Fibroblast of the aortic adventitia (primary cell): ENCODE data around the gene NLRC5. TPM values are rescaled to one million over a fixed set of nuclear protein-coding genes. Genes with fewer than 3 reads are reported as not detected.
A peak's percentile ranks its signal among the peaks of the same experiment; 100 is the strongest.
"Not testable (repeated sequence)": the region's sequence is repeated elsewhere in the genome, so short reads cannot be mapped to it uniquely, and the experiment has no call there.

Source experiments
- DNase-seq: peaks from one replicate; pipeline ENCODE4 v3.0.0-alpha.2; 2010; ENCODE audit warnings: low read depth
- H3K4me3 ChIP-seq: 2 replicates; pipeline ENCODE4 v1.5.1; 2011; ENCODE audit warnings: low read depth, mild to moderate bottlenecking, control low read depth, low read length, moderate library complexity
- CTCF ChIP-seq: IDR thresholded peaks from 2 replicates; pipeline ENCODE4 v1.5.1; 2011; ENCODE audit warnings: mild to moderate bottlenecking, low read length, control low read depth, inconsistent platforms; ENCODE audit not compliant: insufficient read depth
- total RNA-seq: library from RNA; depleted of rRNA; stranded (reverse); fragments of >200 nt; gene quantifications from 2 replicates; pipeline ENCODE4 v1.2.3, GENCODE V29; 2012; ENCODE audit warnings: low replicate concordance

Gene NLRC5
- total RNA-seq, 1 donor: 31.0 TPM

GRCh38 chr16:57108432-57108831 lies 119.1 kb downstream of the NLRC5 start:
- DNase-seq: no peak
- H3K4me3 ChIP-seq: no peak overlapping the region
- no peak for TF ChIP-seq CTCF

GRCh38 chr16:57109259-57110105 lies 120.1 kb downstream of the NLRC5 start:
- DNase-seq, H3K4me3 ChIP-seq: not testable (repeated sequence)

- DNase-seq: no peak
- no peak for TF ChIP-seq CTCF
- H3K4me3 ChIP-seq: no peak overlapping the region
These were observed 121.6 kb downstream of the NLRC5 start for GRCh38 chr16:57110937-57111336.

- no peak for TF ChIP-seq CTCF
- no peak overlapping the region for H3K4me3 ChIP-seq
- DNase-seq: no peak
These were observed 122.1 kb downstream of the NLRC5 start for GRCh38 chr16:57111420-57111819.

GRCh38 chr16:57112403-57113041 lies 123.2 kb downstream of the NLRC5 start:
- no peak overlapping the region for H3K4me3 ChIP-seq
- DNase-seq: no peak
- TF ChIP-seq CTCF: no peak

GRCh38 chr16:57113042-57113453 lies 123.7 kb downstream of the NLRC5 start:
- TF ChIP-seq CTCF: no peak
- no peak overlapping the region for H3K4me3 ChIP-seq
- peak; percentile 25 for DNase-seq

GRCh38 chr16:57113664-57114063 lies 124.3 kb downstream of the NLRC5 start:
- TF ChIP-seq CTCF: no peak

More at GRCh38 chr16:57113664-57114063, 124.3 kb downstream of the NLRC5 start:
- DNase-seq: no peak
- no peak overlapping the region for H3K4me3 ChIP-seq
